CD4-positive, alpha-beta T cell treated with Interferon alpha-2 for 1 hour (primary cell): ENCODE data around the gene ZNF532.

Source experiments
- DNase-seq, 2 donors: peaks; one replicate each; pipeline ENCODE4 v3.0.0-alpha.2; 2020 to 2022

The ZNF532 gene

DNA sequence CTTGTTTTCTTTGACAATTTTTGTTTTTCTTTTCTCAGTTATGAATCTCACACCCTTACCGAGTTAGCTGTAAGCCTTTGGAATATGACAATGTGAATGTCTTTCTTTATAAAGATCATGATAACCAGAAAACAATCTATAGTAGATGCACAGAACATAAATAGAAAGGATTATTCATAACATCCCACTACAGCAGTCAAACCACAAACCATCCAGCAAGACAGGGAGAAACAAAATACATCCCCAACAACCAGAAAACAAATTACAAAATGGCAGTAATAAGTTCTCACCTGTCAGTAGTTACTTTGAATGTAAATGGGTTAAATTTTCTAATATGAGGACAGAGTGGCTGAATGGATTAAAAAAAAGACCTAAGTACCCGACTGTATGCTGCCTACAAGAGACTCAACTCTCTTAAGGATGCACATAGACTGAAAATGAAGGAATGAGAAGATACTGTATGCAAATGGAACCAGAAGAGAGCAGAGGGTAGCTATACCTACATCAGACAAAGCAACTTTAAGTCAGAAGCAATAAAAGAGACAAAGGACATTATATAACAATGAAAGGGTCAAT lies 124.6 kb downstream of the ZNF532 start:
- no peak for DNase-seq

- no peak for DNase-seq
These were observed 126.0 kb downstream of the ZNF532 start for GRCh38 chr18:58990720-58991119.

DNA sequence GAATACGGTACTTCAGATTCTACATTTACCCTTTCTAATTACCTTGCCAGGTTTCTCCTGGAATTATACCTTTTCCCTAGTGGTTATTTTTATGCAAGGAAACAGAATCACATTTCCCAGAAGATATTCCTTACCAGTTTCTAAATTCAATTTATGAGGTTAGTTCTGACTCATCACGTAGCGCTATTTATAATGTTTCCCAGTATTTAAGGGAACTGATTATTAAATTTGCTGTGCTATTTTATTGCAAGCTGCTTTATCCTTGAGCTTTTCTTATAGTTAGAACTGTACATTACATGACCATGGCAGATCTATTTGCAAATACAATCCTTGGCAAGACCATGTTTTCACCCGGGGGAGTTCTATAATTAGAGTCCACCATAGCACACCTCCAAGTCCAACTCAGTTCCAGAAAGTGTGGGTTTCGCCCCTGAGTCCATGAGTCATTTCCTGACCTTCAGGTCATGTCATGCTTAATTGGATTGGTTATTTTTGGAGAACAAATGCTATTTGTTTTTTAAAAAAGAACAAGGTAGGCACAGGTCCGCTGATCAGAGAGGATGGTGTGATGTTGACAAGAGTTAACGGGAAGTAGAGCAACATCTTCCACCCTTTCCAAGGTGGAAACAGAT lies 126.6 kb downstream of the ZNF532 start:
- no peak for DNase-seq

GRCh38 chr18:58992301-58993231 lies 127.9 kb downstream of the ZNF532 start:
- DNase-seq: no peak

GRCh38 chr18:58993260-58993659 lies 128.6 kb downstream of the ZNF532 start:
- no peak for DNase-seq

DNA sequence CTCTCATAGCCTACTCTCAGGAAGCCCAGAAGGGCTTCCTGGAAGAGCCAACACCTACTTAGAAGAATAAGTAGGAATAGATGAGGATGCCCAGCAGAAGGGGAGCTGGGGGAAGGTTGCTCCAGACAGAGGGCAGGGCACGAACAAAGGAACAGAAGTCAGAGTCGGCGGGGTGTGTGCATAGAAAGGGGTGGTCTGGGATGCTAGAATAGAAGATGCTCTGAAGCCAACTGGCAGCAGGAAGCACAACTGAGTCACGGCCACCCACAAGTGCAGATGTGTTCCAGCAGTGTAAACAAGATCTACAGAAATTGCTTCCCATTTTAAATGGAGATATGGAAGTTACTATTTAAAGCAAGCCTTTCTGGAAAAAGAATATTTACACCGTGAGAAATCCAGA lies 131.0 kb downstream of the ZNF532 start:
- DNase-seq: no peak

GRCh38 chr18:58996131-58996641 lies 131.5 kb downstream of the ZNF532 start:
- DNase-seq: no peak

DNA sequence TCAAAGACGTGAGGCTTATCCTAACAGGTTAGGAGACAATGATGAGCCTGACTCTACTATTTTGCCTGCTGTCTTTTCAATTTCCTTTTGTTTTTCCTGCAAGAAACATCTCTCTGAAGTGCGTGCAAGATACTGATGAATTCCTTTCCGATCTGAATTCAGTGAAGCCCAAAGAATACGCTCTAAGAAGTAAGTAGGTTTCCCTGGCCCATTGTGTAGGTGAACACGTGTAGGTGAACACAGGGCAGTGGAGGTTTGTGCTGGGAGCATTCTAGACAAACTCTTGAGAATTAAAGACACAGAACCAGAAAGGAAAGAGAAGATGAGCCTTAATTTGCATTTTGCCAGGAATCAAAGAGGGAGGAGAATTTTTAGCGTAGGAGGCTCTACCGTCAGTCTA lies 132.0 kb downstream of the ZNF532 start:
- no peak for DNase-seq

GRCh38 chr18:58997811-58998337 lies 133.2 kb downstream of the ZNF532 start:
- DNase-seq: no peak

- DNase-seq: no peak
These were observed 133.9 kb downstream of the ZNF532 start for GRCh38 chr18:58998401-58999203.

DNA sequence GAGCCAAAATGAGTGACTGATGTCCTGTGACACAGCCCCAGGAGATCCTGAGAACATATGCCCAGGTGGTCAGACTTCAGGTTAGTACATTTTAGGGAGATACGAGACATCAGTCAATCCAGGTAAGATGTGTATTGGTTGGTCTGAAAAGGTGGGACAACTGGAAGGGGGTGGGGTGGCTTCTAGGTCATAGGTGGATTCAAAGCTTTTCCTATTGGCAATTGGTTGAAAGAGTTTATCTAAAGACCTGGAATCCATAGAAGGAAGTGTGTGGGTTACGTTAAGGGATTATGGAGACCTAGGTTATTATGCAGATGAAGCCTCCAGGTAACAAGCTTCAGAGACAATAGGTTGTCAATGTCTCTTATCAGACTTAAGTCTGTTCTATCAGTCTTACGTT lies 136.5 kb downstream of the ZNF532 start:
- no peak for DNase-seq

DNA sequence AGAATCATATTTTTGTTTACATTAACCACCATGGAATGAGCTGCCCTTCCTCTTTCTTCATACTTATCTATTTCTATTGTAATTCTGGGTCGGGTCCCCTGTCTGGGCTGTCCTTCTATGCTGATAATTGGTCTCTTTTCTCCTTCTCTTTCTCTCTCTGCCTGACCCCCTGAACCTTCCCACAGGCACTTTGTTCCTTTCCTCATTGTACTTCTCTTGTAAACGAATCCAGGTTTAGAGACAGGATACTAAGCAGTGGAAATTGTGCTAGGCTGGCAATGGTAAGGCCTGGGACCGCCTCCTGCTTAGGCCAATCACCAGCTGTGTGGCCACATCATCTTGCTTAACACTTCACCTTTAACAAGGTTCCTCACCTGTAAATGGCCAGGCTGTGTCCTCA lies 137.0 kb downstream of the ZNF532 start:
- no peak for DNase-seq

DNA sequence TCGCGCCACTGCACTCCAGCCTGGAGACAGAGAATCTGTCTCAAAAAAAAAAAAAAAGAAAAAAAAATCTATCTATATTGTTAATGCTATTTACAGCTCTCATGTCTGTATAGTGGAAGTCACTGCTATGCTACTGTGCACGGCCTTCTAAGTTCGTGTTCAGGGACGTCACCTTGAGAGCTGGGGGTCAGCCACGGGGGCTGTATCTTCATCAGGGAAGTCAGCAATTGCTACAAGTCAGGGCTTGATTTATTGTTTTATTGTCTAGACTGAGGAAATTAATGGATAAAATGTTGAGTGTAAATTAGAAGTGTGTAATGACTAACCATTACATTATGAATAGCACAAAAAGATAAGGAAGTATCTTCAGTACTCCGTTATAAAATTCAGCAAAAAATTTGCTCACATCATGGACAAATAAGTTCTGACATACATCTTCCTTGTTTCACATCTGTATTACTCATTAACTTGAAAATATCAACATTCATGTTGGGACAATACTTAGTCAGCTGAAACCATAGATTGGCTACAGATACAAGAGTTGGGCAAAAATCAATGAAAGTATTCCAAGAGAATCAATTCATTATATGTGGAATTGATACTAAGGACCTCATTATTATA lies 138.4 kb downstream of the ZNF532 start:
- DNase-seq: no peak

GRCh38 chr18:59005262-59005661 lies 140.6 kb downstream of the ZNF532 start:
- no peak for DNase-seq

DNA sequence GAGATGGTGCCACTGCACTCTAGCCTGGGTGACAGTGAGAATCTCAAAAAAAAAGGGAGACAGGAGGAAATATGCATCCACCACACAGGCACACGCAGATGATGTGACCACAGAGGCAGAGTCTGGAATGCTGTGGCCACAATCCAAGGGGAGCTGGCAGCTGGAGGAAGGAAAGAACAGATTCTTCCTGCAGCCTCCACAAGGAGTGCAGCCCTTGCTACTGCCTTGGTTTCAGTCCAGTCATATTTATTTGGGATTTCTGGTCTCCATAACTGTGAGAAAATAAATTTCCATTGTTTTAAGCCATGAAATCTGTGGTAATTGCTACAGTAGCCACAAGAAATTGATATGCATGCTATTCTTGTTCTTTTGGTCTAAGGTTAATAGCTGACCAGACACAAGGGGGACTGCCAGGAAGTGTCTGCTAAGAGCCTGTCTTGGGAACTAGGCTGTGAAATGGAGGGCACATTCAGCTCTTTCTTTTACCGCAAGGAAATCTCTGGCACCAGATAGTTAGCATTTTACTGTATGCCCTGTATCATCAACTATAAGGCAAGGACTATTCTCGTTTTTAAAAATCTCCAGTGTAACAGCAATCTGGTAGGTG lies 141.9 kb downstream of the ZNF532 start:
- no peak for DNase-seq

DNA sequence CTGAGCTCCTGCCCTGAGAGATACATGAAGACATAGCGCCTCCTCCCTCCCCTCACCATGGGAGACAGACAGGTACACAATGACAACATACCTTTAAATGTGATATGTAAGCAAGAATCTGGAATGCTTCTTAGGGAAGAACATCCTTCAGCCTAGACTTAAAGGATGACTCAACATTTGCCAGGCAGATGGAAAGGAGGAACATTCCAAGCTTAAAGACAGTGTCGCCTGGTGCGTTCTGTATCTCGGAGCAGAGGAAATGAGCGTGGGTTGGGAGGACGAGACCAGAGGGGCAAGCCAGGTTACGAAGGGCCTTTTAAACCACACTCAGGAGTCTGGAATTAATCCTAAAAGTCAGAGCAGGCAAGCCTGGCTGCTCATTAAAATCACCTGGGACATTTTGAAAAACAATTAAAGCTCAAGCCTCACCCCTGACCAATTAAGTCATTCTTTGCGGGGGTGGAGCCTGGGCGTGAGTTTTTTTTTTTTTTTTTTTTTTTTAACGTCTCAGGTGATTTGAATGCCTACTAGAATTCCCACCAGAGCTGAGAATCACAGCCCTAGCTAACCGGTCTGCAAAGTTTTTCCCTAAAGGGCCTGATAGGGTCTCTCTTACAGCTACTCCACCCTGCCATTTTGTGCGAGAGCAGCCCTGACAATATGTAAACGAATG lies 143.8 kb downstream of the ZNF532 start:
- no peak for DNase-seq

DNA sequence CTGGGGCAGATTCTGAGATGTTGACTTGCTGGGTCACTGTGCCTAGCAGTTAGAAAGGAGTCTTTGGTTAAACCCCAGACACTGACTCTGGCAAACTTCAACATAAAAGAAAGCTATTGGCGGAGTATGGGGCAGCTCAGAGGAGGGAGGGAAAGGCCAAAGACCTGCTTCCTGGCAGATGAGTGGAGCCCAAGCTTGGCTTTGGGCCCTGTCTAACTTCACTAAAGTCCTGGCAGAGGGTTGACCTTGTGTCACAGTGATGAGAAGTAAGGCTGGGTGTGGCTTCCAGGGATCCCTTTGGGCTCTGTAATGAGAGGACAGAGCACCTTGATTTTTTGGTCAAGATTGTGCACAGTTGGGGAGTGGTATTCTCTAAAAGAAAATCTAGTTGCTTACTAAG lies 145.2 kb downstream of the ZNF532 start:
- no peak for DNase-seq

- no peak for DNase-seq
These were observed 146.6 kb downstream of the ZNF532 start for GRCh38 chr18:59011289-59011688.

DNA sequence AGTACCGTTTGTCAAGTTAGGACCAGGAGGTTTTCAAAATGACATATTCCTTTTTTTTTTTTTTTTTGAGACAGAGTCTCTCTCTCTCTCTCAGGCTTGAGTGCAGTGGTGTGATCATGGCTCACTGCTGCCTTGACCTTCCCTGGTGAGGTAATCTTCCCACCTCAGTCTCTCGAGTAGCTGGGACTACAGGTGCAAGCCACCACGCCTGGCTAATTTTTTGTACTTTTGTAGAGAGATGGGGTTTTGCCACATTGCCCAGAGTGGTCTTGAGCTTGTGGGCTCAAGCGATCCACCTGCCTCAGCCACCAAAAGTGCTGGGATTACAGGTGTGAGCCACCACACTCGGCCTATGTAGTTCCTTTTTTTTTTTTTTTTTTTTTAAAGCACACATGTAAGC lies 147.1 kb downstream of the ZNF532 start:
- DNase-seq: no peak

DNA sequence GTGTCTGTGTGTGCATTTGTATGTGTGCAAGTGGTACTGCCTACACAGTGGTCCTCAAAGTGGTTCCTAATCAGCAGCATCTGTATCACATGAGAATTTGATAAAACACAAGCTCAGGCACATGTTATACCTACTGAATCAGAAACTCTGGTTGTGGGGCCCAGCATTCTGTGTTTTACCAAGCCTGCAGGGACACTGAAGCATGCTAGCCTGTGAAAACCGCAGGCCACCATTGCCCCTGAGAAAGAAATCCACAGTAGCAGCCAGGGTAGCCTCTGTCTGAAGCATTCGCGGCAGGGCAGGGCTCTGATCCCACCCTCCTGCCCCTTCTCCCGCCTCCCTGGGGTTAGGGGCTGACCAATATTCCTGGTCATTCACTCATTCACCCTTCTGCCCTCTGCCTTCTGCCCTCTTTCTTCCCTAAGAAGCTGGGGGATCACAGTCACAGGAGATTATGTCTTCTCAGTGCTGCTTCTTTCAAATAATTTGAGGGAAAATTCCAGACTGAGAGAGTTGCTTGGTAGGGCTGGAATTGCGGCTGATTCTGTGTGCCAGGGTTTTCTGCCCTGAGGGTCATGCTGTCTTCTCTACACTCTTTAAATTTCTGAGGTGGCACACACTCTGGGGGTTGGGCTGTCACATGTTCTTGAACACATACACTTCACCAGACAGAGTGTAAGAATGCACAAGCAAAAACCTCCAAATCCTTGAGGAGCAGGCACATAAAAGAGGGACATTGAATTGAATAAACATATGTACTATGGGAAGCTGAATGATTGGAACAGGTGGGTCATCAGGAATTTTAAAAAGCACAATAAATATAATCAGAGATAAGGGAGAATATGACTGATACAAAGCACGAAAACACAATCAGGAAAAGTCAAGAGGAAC lies 148.4 kb downstream of the ZNF532 start:
- no peak for DNase-seq
